GM12865 (cell line): ENCODE data around the gene TECPR2.
"Not testable (repeated sequence)": the region's sequence is repeated elsewhere in the genome, so short reads cannot be mapped to it uniquely, and the experiment has no call there.

ENCODE experiments used
- DNase-seq: peaks from one replicate; pipeline ENCODE4 v3.0.0; 2010; ENCODE audit warnings: low read depth
- H3K4me3 ChIP-seq: 2 replicates; pipeline ENCODE4 v1.5.1; 2011; ENCODE audit warnings: mild to moderate bottlenecking, low read depth, low read length, control low read depth
- TF ChIP-seq, protein P1 (sequence below): IDR thresholded peaks from 2 replicates; pipeline ENCODE4 v1.5.1; 2011; ENCODE audit warnings: low read length, control low read depth, low read depth, inconsistent platforms; ENCODE audit not compliant: insufficient read depth; ENCODE audit errors: missing control alignments

Gene TECPR2

GRCh38 chr14:102537981-102538601 is 175.3 kb downstream of the TECPR2 start:
- H3K4me3 ChIP-seq, result no peak overlapping the region
- DNase-seq, result no peak
- TF ChIP-seq, protein P1, sequence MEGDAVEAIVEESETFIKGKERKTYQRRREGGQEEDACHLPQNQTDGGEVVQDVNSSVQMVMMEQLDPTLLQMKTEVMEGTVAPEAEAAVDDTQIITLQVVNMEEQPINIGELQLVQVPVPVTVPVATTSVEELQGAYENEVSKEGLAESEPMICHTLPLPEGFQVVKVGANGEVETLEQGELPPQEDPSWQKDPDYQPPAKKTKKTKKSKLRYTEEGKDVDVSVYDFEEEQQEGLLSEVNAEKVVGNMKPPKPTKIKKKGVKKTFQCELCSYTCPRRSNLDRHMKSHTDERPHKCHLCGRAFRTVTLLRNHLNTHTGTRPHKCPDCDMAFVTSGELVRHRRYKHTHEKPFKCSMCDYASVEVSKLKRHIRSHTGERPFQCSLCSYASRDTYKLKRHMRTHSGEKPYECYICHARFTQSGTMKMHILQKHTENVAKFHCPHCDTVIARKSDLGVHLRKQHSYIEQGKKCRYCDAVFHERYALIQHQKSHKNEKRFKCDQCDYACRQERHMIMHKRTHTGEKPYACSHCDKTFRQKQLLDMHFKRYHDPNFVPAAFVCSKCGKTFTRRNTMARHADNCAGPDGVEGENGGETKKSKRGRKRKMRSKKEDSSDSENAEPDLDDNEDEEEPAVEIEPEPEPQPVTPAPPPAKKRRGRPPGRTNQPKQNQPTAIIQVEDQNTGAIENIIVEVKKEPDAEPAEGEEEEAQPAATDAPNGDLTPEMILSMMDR, result no peak

- H3K4me3 ChIP-seq, result no peak overlapping the region
- DNase-seq, result no peak
- TF ChIP-seq, protein P1, result no peak
Measured at GRCh38 chr14:102538602-102539543, 176.1 kb downstream of the TECPR2 start.

DNA sequence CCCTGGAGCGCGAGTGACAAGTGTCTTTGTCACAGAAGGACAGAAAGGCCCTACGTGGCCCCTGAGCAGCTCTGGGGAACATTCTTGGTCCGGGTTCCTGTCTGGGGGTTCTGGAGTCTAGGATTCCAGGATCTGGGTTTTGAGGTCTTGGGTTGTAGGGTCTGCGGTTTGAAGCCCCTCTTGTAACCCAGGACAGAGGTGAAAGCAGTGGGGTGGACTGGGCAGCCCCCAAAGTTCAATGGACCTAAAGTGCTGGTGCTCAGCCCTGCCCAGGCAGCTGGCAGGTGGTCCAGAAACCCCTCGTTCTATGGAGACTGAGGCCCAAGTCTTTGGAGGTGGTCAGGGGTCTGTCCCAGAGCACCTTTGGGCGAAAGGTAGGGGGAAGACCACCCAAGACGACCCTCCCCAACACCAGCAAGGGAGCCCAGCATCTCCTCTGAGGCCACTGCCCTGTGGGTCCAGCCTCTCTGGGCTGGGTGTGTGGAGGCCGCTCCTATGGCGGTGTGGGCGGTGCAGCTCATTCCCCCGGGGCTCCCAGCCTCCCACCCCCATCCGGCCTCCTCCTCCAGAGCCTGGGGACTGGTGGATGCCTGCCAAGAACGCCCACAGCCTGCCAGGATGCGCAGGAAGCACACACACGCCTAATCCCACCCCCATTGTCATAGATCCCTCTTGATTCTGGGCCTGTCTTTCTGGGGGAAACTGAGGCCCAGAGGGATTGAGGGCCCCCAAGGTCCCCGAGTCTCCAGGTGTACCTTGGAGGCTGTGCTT is 177.0 kb downstream of the TECPR2 start:
- no peak for DNase-seq
- TF ChIP-seq, protein P1, result no peak
- no peak overlapping the region for H3K4me3 ChIP-seq

GRCh38 chr14:102540315-102541028 is 177.7 kb downstream of the TECPR2 start:
- TF ChIP-seq, protein P1, result no peak
- no peak for DNase-seq
- H3K4me3 ChIP-seq, result no peak overlapping the region

DNA sequence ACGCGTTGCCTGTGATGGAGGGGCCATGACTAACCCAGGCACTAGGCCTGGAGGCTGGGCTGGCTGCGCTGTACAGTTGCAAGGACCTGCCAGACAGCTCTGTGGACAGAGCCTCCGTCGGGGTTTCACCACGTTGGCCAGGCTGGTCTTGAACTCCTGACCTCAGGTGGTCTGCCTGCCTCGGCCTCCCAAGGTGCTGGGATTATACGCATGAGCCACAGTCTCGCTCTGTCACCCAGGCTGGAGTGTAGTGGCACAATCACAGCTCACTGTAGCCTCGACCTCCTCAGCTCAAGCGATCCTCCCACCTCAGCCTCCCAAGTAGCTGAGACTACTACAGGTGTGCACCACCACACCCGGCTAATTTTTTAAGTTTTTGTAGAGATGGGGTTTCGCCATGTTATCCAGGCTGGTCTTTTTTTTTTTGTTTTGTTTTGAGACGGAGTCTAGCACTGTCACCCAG is 178.3 kb downstream of the TECPR2 start:
- not testable (repeated sequence) for H3K4me3 ChIP-seq, DNase-seq

DNA sequence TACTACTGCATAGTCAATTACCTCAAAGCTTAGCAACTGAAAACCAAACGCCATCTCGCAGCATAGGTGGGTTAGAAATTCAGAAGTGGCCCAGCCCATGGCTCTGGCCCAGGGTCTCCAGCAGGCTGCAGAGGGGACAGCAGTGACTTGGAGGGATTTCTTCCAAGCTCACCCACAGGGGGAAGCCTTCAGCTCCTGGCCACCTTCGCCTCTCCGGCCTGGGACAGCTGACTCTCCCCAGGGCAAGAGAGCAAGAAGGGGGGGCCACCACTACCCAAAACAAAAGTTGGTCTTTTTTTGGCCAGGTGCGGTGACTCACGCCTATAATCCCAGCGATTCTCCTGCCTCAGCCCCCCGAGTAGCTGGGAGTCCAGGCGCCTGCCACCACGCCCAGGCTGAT is 179.0 kb downstream of the TECPR2 start:
- TF ChIP-seq, protein P1, result no peak
- no peak overlapping the region for H3K4me3 ChIP-seq
- no peak for DNase-seq
